Measurements from ENCODE around the gene ANKRD11. TPM values are rescaled to one million over a fixed set of nuclear protein-coding genes. Genes with fewer than 3 reads are reported as not detected.
A peak's percentile ranks its signal among the peaks of the same experiment; 100 is the strongest.

Gene ANKRD11
- total RNA-seq, 2 experiments from 2014 or later, result 174 to 177 TPM

GRCh38 chr16:89417352-89417751 lies 73.0 kb downstream of the ANKRD11 start:
- H3K4me1 Mint-ChIP-seq (ENCODE audit: low read depth), result peaks cover 75% of the 10 kb centered on the region
- CTCF ChIA-PET, result no interaction called here
- intact Hi-C loops (cut with micrococcal nuclease), result no loop called here

GRCh38 chr16:89413811-89414585 lies 76.4 kb downstream of the ANKRD11 start:
- H3K27me3 Mint-ChIP-seq (ENCODE audit: low read depth), result no peaks in the 10 kb centered on the region
- CTCF ChIA-PET, result no interaction called here

More at GRCh38 chr16:89417352-89417751, 73.0 kb downstream of the ANKRD11 start:
- Mint-ChIP-seq H3K27me3 (ENCODE audit: low read depth) (no peaks in the 10 kb centered on the region), H3K27ac (no peak overlapping the region), H3K36me3 (ENCODE audit: low read depth) (peaks cover 23% of the 10 kb centered on the region), H3K9me3 (no peaks in the 10 kb centered on the region), H3K4me3 (no peak overlapping the region)
- DNase-seq, result no peak

GRCh38 chr16:89412811-89413210 lies 77.5 kb downstream of the ANKRD11 start:
- no peak for DNase-seq
- H3K9me3 Mint-ChIP-seq, result no peaks in the 10 kb centered on the region
- peaks cover 12% of the 10 kb centered on the region for H3K36me3 Mint-ChIP-seq (ENCODE audit: low read depth)
- H3K27me3 Mint-ChIP-seq (ENCODE audit: low read depth), result no peaks in the 10 kb centered on the region
- CTCF ChIA-PET, result no interaction called here
- no peak overlapping the region for H3K4me3 Mint-ChIP-seq
- peaks cover 80% of the 10 kb centered on the region for H3K4me1 Mint-ChIP-seq (ENCODE audit: low read depth)
- no peak overlapping the region for H3K27ac Mint-ChIP-seq
- intact Hi-C loops (cut with micrococcal nuclease), result no loop called here

More at GRCh38 chr16:89413811-89414585, 76.4 kb downstream of the ANKRD11 start:
- H3K4me3 Mint-ChIP-seq, result no peak overlapping the region
- no peaks in the 10 kb centered on the region for H3K9me3 Mint-ChIP-seq
- no peak for DNase-seq
- no peak overlapping the region for H3K27ac Mint-ChIP-seq
- intact Hi-C loops (cut with micrococcal nuclease), result no loop called here
- H3K36me3 Mint-ChIP-seq (ENCODE audit: low read depth), result peaks cover 20% of the 10 kb centered on the region
- peaks cover 78% of the 10 kb centered on the region for H3K4me1 Mint-ChIP-seq (ENCODE audit: low read depth)

GRCh38 chr16:89411335-89411850 lies 79.0 kb downstream of the ANKRD11 start:
- intact Hi-C loops (cut with micrococcal nuclease), result no loop called here
- H3K4me3 Mint-ChIP-seq, result peak overlapping the region; percentile 32
- DNase-seq, result no peak
- peaks cover 5% of the 10 kb centered on the region for H3K36me3 Mint-ChIP-seq (ENCODE audit: low read depth)
- no peaks in the 10 kb centered on the region for H3K9me3 Mint-ChIP-seq
- H3K27me3 Mint-ChIP-seq (ENCODE audit: low read depth), result no peaks in the 10 kb centered on the region
- peak overlapping the region; percentile 67 for H3K27ac Mint-ChIP-seq
- CTCF ChIA-PET, result no interaction called here
- H3K4me1 Mint-ChIP-seq (ENCODE audit: low read depth), result peaks cover 83% of the 10 kb centered on the region

GRCh38 chr16:89410794-89411309 lies 79.5 kb downstream of the ANKRD11 start:
- Mint-ChIP-seq H3K27ac (peak overlapping the region; percentile 71), H3K4me3 (no peak overlapping the region), H3K4me1 (ENCODE audit: low read depth) (peaks cover 84% of the 10 kb centered on the region), H3K36me3 (ENCODE audit: low read depth) (peaks cover 4% of the 10 kb centered on the region), H3K9me3 (no peaks in the 10 kb centered on the region), H3K27me3 (ENCODE audit: low read depth) (no peaks in the 10 kb centered on the region)
- CTCF ChIA-PET, result no interaction called here
- DNase-seq, result no peak
- intact Hi-C loops (cut with micrococcal nuclease), result no loop called here

GRCh38 chr16:89410322-89410721 lies 80.0 kb downstream of the ANKRD11 start:
- Mint-ChIP-seq H3K27ac (peak overlapping the region; percentile 71), H3K9me3 (no peaks in the 10 kb centered on the region), H3K4me3 (no peak overlapping the region), H3K36me3 (ENCODE audit: low read depth) (peaks cover 2% of the 10 kb centered on the region), H3K27me3 (ENCODE audit: low read depth) (no peaks in the 10 kb centered on the region), H3K4me1 (ENCODE audit: low read depth) (peaks cover 87% of the 10 kb centered on the region)
- CTCF ChIA-PET, result no interaction called here
- DNase-seq, result no peak
- intact Hi-C loops (cut with micrococcal nuclease), result no loop called here

GRCh38 chr16:89409161-89409711 lies 81.1 kb downstream of the ANKRD11 start:
- intact Hi-C loops (cut with micrococcal nuclease), result loop anchor here (2.0 to 5.0 kb wide), 2 partner anchors 47 to 76 kb away; no protein-coding TSS in a partner anchor
- H3K4me3 Mint-ChIP-seq, result peak overlapping the region; percentile 21

GRCh38 chr16:89408315-89408714 lies 82.0 kb downstream of the ANKRD11 start:
- H3K4me1 Mint-ChIP-seq (ENCODE audit: low read depth), result peaks cover 92% of the 10 kb centered on the region
- no peaks in the 10 kb centered on the region for H3K27me3 Mint-ChIP-seq (ENCODE audit: low read depth)
- DNase-seq, result no peak
- peaks cover 2% of the 10 kb centered on the region for H3K36me3 Mint-ChIP-seq (ENCODE audit: low read depth)
- intact Hi-C loops (cut with micrococcal nuclease), result loop anchor here (2.0 to 5.0 kb wide), 2 partner anchors 46 to 76 kb away; no protein-coding TSS in a partner anchor
- peak overlapping the region; percentile 73 for H3K27ac Mint-ChIP-seq
- no peaks in the 10 kb centered on the region for H3K9me3 Mint-ChIP-seq
- H3K4me3 Mint-ChIP-seq, result peak overlapping the region; percentile 12
- CTCF ChIA-PET, result interaction anchor here (0.6 to 0.9 kb wide), 2 partner anchors 19 to 100 kb away, joined by 3 read pairs; partner anchors contain the start of gene SPG7

More at GRCh38 chr16:89409161-89409711, 81.1 kb downstream of the ANKRD11 start:
- Mint-ChIP-seq H3K27me3 (ENCODE audit: low read depth) (no peaks in the 10 kb centered on the region), H3K27ac (peak overlapping the region; percentile 84), H3K9me3 (no peaks in the 10 kb centered on the region), H3K36me3 (ENCODE audit: low read depth) (peaks cover 2% of the 10 kb centered on the region), H3K4me1 (ENCODE audit: low read depth) (peaks cover 89% of the 10 kb centered on the region)
- DNase-seq, result peak; percentile 70
- CTCF ChIA-PET, result interaction anchor here (0.7 to 0.9 kb wide), 3 partner anchors 13 to 99 kb away, joined by 3 to 4 read pairs (median 3); partner anchors contain the start of gene SPG7

GRCh38 chr16:89407925-89408300 lies 82.4 kb downstream of the ANKRD11 start:
- Mint-ChIP-seq H3K9me3 (no peaks in the 10 kb centered on the region), H3K4me3 (peak overlapping the region; percentile 5), H3K36me3 (ENCODE audit: low read depth) (peaks cover 2% of the 10 kb centered on the region), H3K4me1 (ENCODE audit: low read depth) (peaks cover 92% of the 10 kb centered on the region), H3K27me3 (ENCODE audit: low read depth) (no peaks in the 10 kb centered on the region), H3K27ac (peak overlapping the region; percentile 73)
- intact Hi-C loops (cut with micrococcal nuclease), result loop anchor here (2.0 to 5.0 kb wide), 2 partner anchors 46 to 77 kb away; no protein-coding TSS in a partner anchor
- CTCF ChIA-PET, result no interaction called here
- no peak for DNase-seq

GRCh38 chr16:89407282-89407924 lies 83.0 kb downstream of the ANKRD11 start:
- Mint-ChIP-seq H3K27ac (peak overlapping the region; percentile 73), H3K4me1 (ENCODE audit: low read depth) (peaks cover 91% of the 10 kb centered on the region), H3K4me3 (peak overlapping the region; percentile 5), H3K36me3 (ENCODE audit: low read depth) (peaks cover 2% of the 10 kb centered on the region), H3K9me3 (no peaks in the 10 kb centered on the region), H3K27me3 (ENCODE audit: low read depth) (no peaks in the 10 kb centered on the region)
- peak; percentile 58 for DNase-seq
- intact Hi-C loops (cut with micrococcal nuclease), result loop anchor here (5.0 kb wide), 1 partner anchor 45 kb away; no protein-coding TSS in a partner anchor
- CTCF ChIA-PET, result no interaction called here

- peaks cover 94% of the 10 kb centered on the region for H3K4me1 Mint-ChIP-seq (ENCODE audit: low read depth)
- H3K4me3 Mint-ChIP-seq, result no peak overlapping the region
- H3K27ac Mint-ChIP-seq, result peak overlapping the region; percentile 73
- DNase-seq, result no peak
- H3K27me3 Mint-ChIP-seq (ENCODE audit: low read depth), result no peaks in the 10 kb centered on the region
- intact Hi-C loops (cut with micrococcal nuclease), result loop anchor here (5.0 kb wide), 1 partner anchor 44 kb away; no protein-coding TSS in a partner anchor
- no peaks in the 10 kb centered on the region for H3K9me3 Mint-ChIP-seq
- CTCF ChIA-PET, result no interaction called here
- peaks cover 2% of the 10 kb centered on the region for H3K36me3 Mint-ChIP-seq (ENCODE audit: low read depth)
These were observed 84.0 kb downstream of the ANKRD11 start for GRCh38 chr16:89406277-89406888.
